GM12878 (cell line): ENCODE results near the gene SPAAR. TPM values are rescaled to one million over a fixed set of nuclear protein-coding genes. Genes with fewer than 3 reads are reported as not detected.

Experiments
- ATAC-seq: fragments of 200-7000 bp; cut with Tn5 transposase; 3 replicates; pipeline ENCODE4 v1.9.1; 2020; ENCODE audit warnings: mild to moderate bottlenecking, moderate library complexity
- BruUV-seq: library from RNA; stranded (reverse); fragments of 400-500 nt; replicated peaks from 2 replicates; lab custom pipeline; 2021; lab: Mats Ljungman, UMichigan
- CTCF ChIA-PET: fragments of 300-600 bp; sonication (Branson Sonifier 250); formaldehyde crosslinking; extraction: SDS; loops from one replicate; lab custom pipeline; 2021; ENCODE audit warnings: inconsistent platforms; lab: Yijun Ruan, JAX
- POLR2A ChIA-PET: fragments of 350-600 bp; formaldehyde crosslinking; extraction: SDS; loops from one replicate; lab custom pipeline; 2021; ENCODE audit warnings: inconsistent platforms; lab: Charles Lee
- RAD21 ChIA-PET: fragments of 300-600 bp; sonication (Branson Sonifier 250); formaldehyde crosslinking; loops from one replicate; lab custom pipeline; 2023; ENCODE audit warnings: antibody characterized with exemption; ENCODE audit not compliant: unreplicated experiment; lab: Charles Lee
- SMC1A ChIA-PET: fragments of 300-600 bp; sonication (Branson Sonifier 250); formaldehyde crosslinking; loops from one replicate; lab custom pipeline; 2023; ENCODE audit not compliant: unreplicated experiment, uncharacterized antibody; lab: Charles Lee
- DNase-seq: peaks from one replicate; pipeline ENCODE4 v3.0.0-alpha.2; 2011; ENCODE audit warnings: low read depth, low spot score
- FAIRE-seq: peaks from 3 replicates; lab custom pipeline; 2011; peaks lifted over from hg19 to GRCh38; lab: Jason Lieb, UNC
- H2AFZ ChIP-seq: 2 replicates; pipeline ENCODE4 v1.6.0; 2011; ENCODE audit warnings: low read depth, low read length, control low read depth; ENCODE audit not compliant: control insufficient read depth
- H3K27ac ChIP-seq: 2 replicates; pipeline ENCODE4 v1.5.1; 2011; ENCODE audit warnings: control low read depth; ENCODE audit not compliant: control insufficient read depth, insufficient read depth
- H3K27me3 ChIP-seq, 2 experiments: replicated peaks in 1 of 2; 2 replicates each; pipeline versions ENCODE4 v1.6.0 to v1.6.1; 2011; ENCODE audit warnings: low read length in 1 of 2; ENCODE audit not compliant: control insufficient read depth in 2 of 2, insufficient read depth in 2 of 2
- H3K36me3 ChIP-seq, 2 experiments: 2 replicates each; pipeline ENCODE4 v1.5.1; 2011; ENCODE audit warnings: low read length in 1 of 2; ENCODE audit not compliant: control insufficient read depth in 2 of 2, insufficient read depth in 2 of 2
- H3K4me1 ChIP-seq: 2 replicates; pipeline ENCODE4 v1.6.1; 2011; ENCODE audit warnings: mild to moderate bottlenecking, low read length, moderate library complexity, mixed read lengths; ENCODE audit not compliant: control insufficient read depth, insufficient read depth
- H3K4me2 ChIP-seq: 2 replicates; pipeline ENCODE4 v1.6.0; 2011; ENCODE audit warnings: control low read depth; ENCODE audit not compliant: control insufficient read depth, insufficient read depth
- H3K4me3 ChIP-seq: fragments of 200-600 bp; sonication (generic); 2 replicates; pipeline ENCODE4 v1.5.1; 2016
- H3K79me2 ChIP-seq: 2 replicates; pipeline ENCODE4 v1.6.0; 2011; ENCODE audit warnings: low read length; ENCODE audit not compliant: control insufficient read depth, insufficient read depth
- H3K9ac ChIP-seq: 2 replicates; pipeline ENCODE4 v1.8.0; 2011; ENCODE audit warnings: low read length, control low read depth, mixed read lengths; ENCODE audit not compliant: control insufficient read depth, insufficient read depth
- H3K9me3 ChIP-seq: replicated peaks from 3 replicates; pipeline ENCODE4 v1.5.1; 2011; ENCODE audit warnings: mild to moderate bottlenecking, low read length; ENCODE audit not compliant: control insufficient read depth, insufficient read depth
- H4K20me1 ChIP-seq: 2 replicates; pipeline ENCODE4 v1.6.0; 2011; ENCODE audit not compliant: control insufficient read depth, insufficient read depth
- ATF3 ChIP-seq: IDR thresholded peaks from 2 replicates; pipeline ENCODE4 v1.6.1; 2011; ENCODE audit warnings: low read depth, mild to moderate bottlenecking, low read length, moderate library complexity, borderline replicate concordance; ENCODE audit errors: extremely low read depth
- CHD4 ChIP-seq: fragments of 200-600 bp; sonication (generic); IDR thresholded peaks from 2 replicates; pipeline ENCODE4 v1.6.1; 2016; ENCODE audit warnings: mild to moderate bottlenecking
- EGR1 ChIP-seq, 2 experiments: IDR thresholded peaks; 1 replicate in 1 of 2; 2 replicates in 1 of 2; pipeline ENCODE4 v1.6.1; 2011 to 2012; ENCODE audit warnings: low read depth in 2 of 2, low read length in 2 of 2, borderline replicate concordance in 1 of 2, mild to moderate bottlenecking in 1 of 2, moderate library complexity in 1 of 2
- LARP7 ChIP-seq: fragments of 450-650 bp; IDR thresholded peaks from 2 replicates; pipeline ENCODE4 v1.6.1; 2017; ENCODE audit warnings: mild to moderate bottlenecking
- MLLT1 ChIP-seq: fragments of 450-650 bp; IDR thresholded peaks from 2 replicates; pipeline ENCODE4 v1.6.1; 2016; ENCODE audit warnings: mild to moderate bottlenecking
- NFYA ChIP-seq: IDR thresholded peaks from 2 replicates; pipeline ENCODE4 v1.6.1; 2011; ENCODE audit warnings: low read depth, mild to moderate bottlenecking, low read length, improper control_type of control experiment, borderline replicate concordance
- REST ChIP-seq: IDR thresholded peaks from 2 replicates; pipeline ENCODE4 v1.6.1; 2012; ENCODE audit warnings: mild to moderate bottlenecking, low read depth, low read length
- SUZ12 ChIP-seq: fragments of 200-600 bp; sonication (generic); IDR thresholded peaks from one replicate; pipeline ENCODE4 v1.6.1; 2018; ENCODE audit warnings: antibody characterized with exemption, mild to moderate bottlenecking; ENCODE audit not compliant: unreplicated experiment
- TARDBP ChIP-seq: IDR thresholded peaks from 2 replicates; pipeline ENCODE4 v1.6.1; 2016; ENCODE audit warnings: borderline replicate concordance
- USF2 ChIP-seq: IDR thresholded peaks from 2 replicates; pipeline ENCODE4 v1.6.1; 2011; ENCODE audit warnings: low read depth, low read length, improper control_type of control experiment, borderline replicate concordance
- ZBTB40 ChIP-seq: fragments of 450-650 bp; IDR thresholded peaks from 2 replicates; pipeline ENCODE4 v1.6.1; 2016; ENCODE audit warnings: mild to moderate bottlenecking, moderate library complexity, borderline replicate concordance
- ZNF24 ChIP-seq: fragments of 450-650 bp; IDR thresholded peaks from 2 replicates; pipeline ENCODE4 v1.6.1; 2017; ENCODE audit warnings: antibody characterized with exemption, mild to moderate bottlenecking
- WGBS: methylation state at CpG from one replicate; pipeline ENCODE4 v1.1.6; 2016; ENCODE audit warnings: low lambda C conversion rate; ENCODE audit not compliant: insufficient replicate concordance, insufficient coverage; ENCODE audit errors: missing lambda C conversion rate; 5-methylcytosine and 5-hydroxymethylcytosine counted together
- in situ Hi-C: fragments of 300-500 bp; cut with MboI; formaldehyde crosslinking; loops from 9 replicates; pipeline ENCODE4 v1.14.3; 2018; ENCODE audit warnings: mixed read lengths
- intact Hi-C: fragments of 100-400 bp; cut with micrococcal nuclease; formaldehyde crosslinking; loops from one replicate; pipeline ENCODE4 v1.14.2; 2022; ENCODE audit not compliant: unreplicated experiment
- polyA plus RNA-seq, 11 experiments: library from polyadenylated mRNA; depleted of rRNA in 4 of 11; unstranded in 6 of 11; stranded (reverse) in 5 of 11; fragments of >200 nt; fragmentation: Nextera tagmentation in 4 of 11; fragmentation: Illumina TruSeq in 1 of 11; extraction: Ambion mirVana in 4 of 11; extraction: Trizol in 1 of 11; gene quantifications; 1 replicate in 1 of 11; 2 replicates in 10 of 11; pipeline versions ENCODE4 v1.2.1 to v1.2.3, GENCODE V29; 2011 to 2016; ENCODE audit warnings: inconsistent platforms in 2 of 11, missing spikeins in 2 of 11, low read depth in 1 of 11
- total RNA-seq, 4 experiments: library from RNA; depleted of rRNA in 3 of 4; stranded (reverse); fragments of >200 nt in 3 of 4; fragmentation: Illumina TruSeq in 1 of 4; extraction: Trizol in 1 of 4; gene quantifications; 2 replicates each; pipeline versions ENCODE4 v1.2.1 to v1.2.3, GENCODE V29; 2013 to 2021

SPAAR gene
- total and polyA plus RNA-seq, 10 of the 15 experiments (the other 5 are each of a cell fraction or from before 2014, with no cell fraction given), result not detected

GRCh38 chr9:35905051-35905781 is 4.1 kb upstream of the SPAAR start:
- no TSS peak for BruUV-seq
- no peak overlapping the region for H3K4me2 ChIP-seq
- DNase-seq, result no peak
- in situ Hi-C loops, result no loop called here
- H3K4me1 ChIP-seq, result no peaks in the 10 kb centered on the region
- no peaks in the 10 kb centered on the region for H3K36me3 ChIP-seq
- intact Hi-C loops, result no loop called here
- H3K27ac ChIP-seq, result no peak overlapping the region
- ChIA-PET CTCF (no interaction called here), SMC1A (interaction anchor here (1.0 kb wide), 1 partner anchor 41 kb away, joined by 5 read pairs; no protein-coding TSS in a partner anchor), RAD21 (no interaction called here), POLR2A (interaction anchor here (1.0 kb wide), 1 partner anchor 38 kb away, joined by 3 read pairs; no protein-coding TSS in a partner anchor)
- no peaks in the 10 kb centered on the region for H3K79me2 ChIP-seq
- no peak overlapping the region for H3K4me3 ChIP-seq
- no peak for ATAC-seq
- H3K9ac ChIP-seq, result no peak overlapping the region
- no peaks in the 10 kb centered on the region for H4K20me1 ChIP-seq
- whole genome bisulfite sequencing, result 39% methylated on average over 7 of the region's 8 CpGs
- no peaks in the 10 kb centered on the region for H3K9me3 ChIP-seq
- no peak for FAIRE-seq
- H3K27me3 ChIP-seq, result peaks cover 0 to 1% of the 10 kb centered on the region in 2 experiments; a peak in 2 of 4 replicates
- no peak overlapping the region for H2AFZ ChIP-seq
- TF ChIP-seq REST (no peak), USF2 (no peak), ZBTB40 (no peak), EGR1 (IDR thresholded peaks at IDR 0.05; ENCODE audit: borderline replicate concordance in 1 of 2, low read depth in 2 of 2, low read length in 2 of 2) (no peak), ATF3 (no peak), SUZ12 (no peak), CHD4 (no peak), ZNF24 (no peak), LARP7 (no peak), MLLT1 (no peak), NFYA (no peak), TARDBP (no peak)
